Measurements from ENCODE around the gene C16orf95. TPM values are rescaled to one million over a fixed set of nuclear protein-coding genes. Genes with fewer than 3 reads are reported as not detected.

C16orf95 gene
- total RNA-seq, 6 experiments from 2014 or later: 1.7 to 5.5 (median 3.9) TPM

DNA sequence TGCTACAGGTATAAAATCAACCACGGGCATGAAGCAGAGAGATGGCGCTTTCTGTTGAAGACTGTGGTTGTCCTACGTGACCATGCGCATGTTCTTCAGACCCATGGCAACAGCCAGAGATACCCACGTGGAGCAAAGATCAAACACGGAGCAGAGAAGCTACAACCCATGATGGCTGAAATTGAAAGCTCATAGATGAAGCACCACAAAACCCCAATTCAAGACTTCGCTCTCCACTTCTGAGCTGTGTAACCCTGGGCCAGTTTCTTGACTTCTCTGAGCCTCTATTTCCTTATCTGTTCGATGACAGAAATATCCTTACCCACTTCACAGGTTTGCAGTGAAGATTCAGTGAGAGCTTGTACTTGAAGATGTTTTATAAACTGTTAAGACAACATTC lies 49.6 kb downstream of the C16orf95 start:
- Histone ChIP-seq H3K36me3 (no peaks in the 10 kb centered on the region), H3K4me3 (no peak overlapping the region), H3K27me3 (no peaks in the 10 kb centered on the region), H3K27ac (no peak overlapping the region), H3K9me3 (no peaks in the 10 kb centered on the region), H3K4me1 (peaks cover 0 to 6% (median 3%) of the 10 kb centered on the region in 4 donors)
- DNase-seq: no peak
- intact Hi-C loops (cut with DNase I): no loop called here
- TF ChIP-seq, protein P1, sequence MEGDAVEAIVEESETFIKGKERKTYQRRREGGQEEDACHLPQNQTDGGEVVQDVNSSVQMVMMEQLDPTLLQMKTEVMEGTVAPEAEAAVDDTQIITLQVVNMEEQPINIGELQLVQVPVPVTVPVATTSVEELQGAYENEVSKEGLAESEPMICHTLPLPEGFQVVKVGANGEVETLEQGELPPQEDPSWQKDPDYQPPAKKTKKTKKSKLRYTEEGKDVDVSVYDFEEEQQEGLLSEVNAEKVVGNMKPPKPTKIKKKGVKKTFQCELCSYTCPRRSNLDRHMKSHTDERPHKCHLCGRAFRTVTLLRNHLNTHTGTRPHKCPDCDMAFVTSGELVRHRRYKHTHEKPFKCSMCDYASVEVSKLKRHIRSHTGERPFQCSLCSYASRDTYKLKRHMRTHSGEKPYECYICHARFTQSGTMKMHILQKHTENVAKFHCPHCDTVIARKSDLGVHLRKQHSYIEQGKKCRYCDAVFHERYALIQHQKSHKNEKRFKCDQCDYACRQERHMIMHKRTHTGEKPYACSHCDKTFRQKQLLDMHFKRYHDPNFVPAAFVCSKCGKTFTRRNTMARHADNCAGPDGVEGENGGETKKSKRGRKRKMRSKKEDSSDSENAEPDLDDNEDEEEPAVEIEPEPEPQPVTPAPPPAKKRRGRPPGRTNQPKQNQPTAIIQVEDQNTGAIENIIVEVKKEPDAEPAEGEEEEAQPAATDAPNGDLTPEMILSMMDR (IDR thresholded peaks at IDR 0.05): no peak
- TF ChIP-seq POLR2A (IDR thresholded peaks at IDR 0.05): no peak
- 93% methylated on average over 7 of the region's 8 CpGs for WGBS (ENCODE audit: insufficient coverage, low coverage, low lambda C conversion rate, missing lambda C conversion rate)
- ATAC-seq: no peak

DNA sequence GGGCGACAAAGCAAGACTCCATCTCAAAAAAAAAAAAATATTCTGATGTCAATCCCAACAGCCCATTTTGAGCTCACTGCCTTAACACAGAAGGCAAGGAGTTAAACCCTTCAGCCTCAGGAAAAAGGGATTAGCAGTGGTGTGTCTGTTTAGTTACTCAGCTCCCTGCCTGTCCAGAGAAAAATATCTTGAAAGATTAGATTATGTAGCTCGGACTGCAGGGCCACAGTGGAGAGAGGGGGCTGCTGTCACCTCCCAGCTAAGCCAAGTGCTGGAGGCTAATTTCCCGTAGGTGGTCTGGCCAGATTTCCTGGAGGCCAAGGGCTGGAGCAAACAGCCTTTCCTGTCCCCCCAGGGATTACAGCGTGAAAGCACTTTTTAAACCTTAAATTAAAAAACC lies 50.3 kb downstream of the C16orf95 start:
- Histone ChIP-seq H3K27ac (no peak overlapping the region), H3K27me3 (no peaks in the 10 kb centered on the region), H3K4me1 (peaks cover 0 to 6% (median 3%) of the 10 kb centered on the region in 4 donors), H3K36me3 (no peaks in the 10 kb centered on the region), H3K9me3 (no peaks in the 10 kb centered on the region), H3K4me3 (no peak overlapping the region)
- ATAC-seq: no peak
- intact Hi-C loops (cut with DNase I): no loop called here
- WGBS (ENCODE audit: insufficient coverage, low coverage, low lambda C conversion rate, missing lambda C conversion rate): 43% methylated on average over 3 of the region's 4 CpGs
- DNase-seq: no peak
- TF ChIP-seq, protein P1 (IDR thresholded peaks at IDR 0.05): no peak
- no peak for TF ChIP-seq POLR2A (IDR thresholded peaks at IDR 0.05)

DNA sequence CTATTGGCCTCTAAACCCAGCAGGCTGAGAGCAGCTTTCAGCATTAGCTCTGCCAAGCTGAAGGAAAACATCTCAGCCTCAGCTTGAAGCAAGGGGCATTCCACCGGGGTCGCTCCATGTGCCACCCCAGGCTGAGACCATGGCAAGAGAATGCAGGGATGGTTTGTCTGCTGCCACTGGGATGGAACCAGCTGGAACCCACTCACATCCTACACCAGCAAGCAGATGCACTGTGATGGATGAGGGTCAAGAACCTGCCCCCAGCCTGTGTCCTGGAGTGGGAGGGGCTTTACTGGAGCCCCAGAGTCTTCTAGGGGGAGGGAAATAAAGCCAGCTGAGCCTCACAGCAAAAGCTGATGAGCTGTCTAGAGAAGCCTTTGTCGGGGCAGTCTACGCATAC lies 51.9 kb downstream of the C16orf95 start:
- Histone ChIP-seq H3K27ac (no peak overlapping the region), H3K9me3 (no peaks in the 10 kb centered on the region), H3K36me3 (no peaks in the 10 kb centered on the region), H3K4me3 (no peak overlapping the region), H3K4me1 (peaks cover 0 to 6% (median 3%) of the 10 kb centered on the region in 4 donors), H3K27me3 (no peaks in the 10 kb centered on the region)
- TF ChIP-seq, protein P1 (IDR thresholded peaks at IDR 0.05): no peak
- no peak for TF ChIP-seq POLR2A (IDR thresholded peaks at IDR 0.05)
- DNase-seq (no peak), ATAC-seq (no peak)
- intact Hi-C loops (cut with DNase I): no loop called here
- 89% methylated on average over 3 of the region's 4 CpGs for WGBS (ENCODE audit: insufficient coverage, low coverage, low lambda C conversion rate, missing lambda C conversion rate)

DNA sequence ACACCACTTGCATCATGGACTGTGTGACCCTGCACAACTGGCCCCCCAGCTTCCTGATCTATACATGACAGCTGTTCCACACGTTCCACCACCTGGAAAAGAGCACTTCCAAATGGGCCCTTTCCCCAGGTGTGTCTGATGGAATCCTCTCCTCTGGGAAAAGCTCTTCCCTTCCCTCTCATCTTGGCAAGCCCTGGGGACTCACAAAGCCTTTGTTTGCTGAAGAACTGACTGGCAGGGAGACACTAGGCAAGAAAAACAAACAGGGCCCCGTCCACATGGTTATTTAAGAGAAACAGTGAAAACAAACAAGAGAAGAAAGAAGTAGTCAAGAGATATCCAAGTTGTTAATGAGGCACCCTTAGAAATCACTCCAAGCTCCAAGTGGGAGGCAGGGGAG lies 52.6 kb downstream of the C16orf95 start:
- DNase-seq: no peak
- intact Hi-C loops (cut with DNase I): no loop called here

More for the DNA sequence above, 52.6 kb downstream of the C16orf95 start:
- no peak overlapping the region for H3K27ac ChIP-seq
- no peaks in the 10 kb centered on the region for H3K36me3 ChIP-seq
- H3K4me3 ChIP-seq: no peak overlapping the region
- H3K27me3 ChIP-seq: no peaks in the 10 kb centered on the region
- WGBS (ENCODE audit: insufficient coverage, low coverage, low lambda C conversion rate, missing lambda C conversion rate): 52% methylated on average over 2 of the region's 2 CpGs
- peak in 3 of 4 donors; percentile 58 to 67 (median 59) for ATAC-seq
- TF ChIP-seq, protein P1 (IDR thresholded peaks at IDR 0.05): no peak
- H3K4me1 ChIP-seq: peaks cover 0 to 6% (median 3%) of the 10 kb centered on the region in 4 donors
- no peaks in the 10 kb centered on the region for H3K9me3 ChIP-seq

All from right lobe of liver (tissue), 6 donors.